Endothelial cell of hepatic sinusoid (primary cell): ENCODE measurements around the gene GGNBP2.

ENCODE experiments used
- in situ Hi-C: cut with HindIII; loops from 2 replicates; pipeline ENCODE4 v1.10.0; 2017; ENCODE audit warnings: low sequenced_read_pairs

The GGNBP2 gene

GRCh38 chr17:36628576-36628975 is 83.9 kb downstream of the GGNBP2 start:
- in situ Hi-C loops, result no loop called here

- in situ Hi-C loops, result no loop called here
These were observed 84.6 kb downstream of the GGNBP2 start for GRCh38 chr17:36629252-36629847.

- in situ Hi-C loops, result no loop called here
These were observed 85.3 kb downstream of the GGNBP2 start for GRCh38 chr17:36629970-36630502.

GRCh38 chr17:36631022-36631421 is 86.3 kb downstream of the GGNBP2 start:
- in situ Hi-C loops, result no loop called here

GRCh38 chr17:36632916-36633771 is 88.4 kb downstream of the GGNBP2 start:
- in situ Hi-C loops, result no loop called here
